GM18873 (cell line): ENCODE data around the gene ARMH4.
"Not testable (repeated sequence)": the region's sequence is repeated elsewhere in the genome, so short reads cannot be mapped to it uniquely, and the experiment has no call there.

ENCODE experiments used
- ATAC-seq: cut with Tn5 transposase; IDR thresholded peaks from one replicate; pipeline ENCODE4 v1.9.1; 2021; ENCODE audit warnings: mild to moderate bottlenecking, moderate library complexity, moderate number of reproducible peaks; ENCODE audit not compliant: unreplicated experiment, low FRiP score

Gene ARMH4

GRCh38 chr14:58146399-58146798 is 5.6 kb downstream of the ARMH4 start:
- no peak for ATAC-seq

GRCh38 chr14:58145936-58146335 is 6.1 kb downstream of the ARMH4 start:
- ATAC-seq: no peak

GRCh38 chr14:58143106-58143505 is 8.9 kb downstream of the ARMH4 start:
- no peak for ATAC-seq

- ATAC-seq: no peak
These were observed 10.1 kb downstream of the ARMH4 start for GRCh38 chr14:58141893-58142292.

GRCh38 chr14:58138714-58139482 is 13.1 kb downstream of the ARMH4 start:
- ATAC-seq: no peak

- ATAC-seq: no peak
These were observed 13.8 kb downstream of the ARMH4 start for GRCh38 chr14:58138031-58138713.

- ATAC-seq: no peak
These were observed 18.3 kb downstream of the ARMH4 start for GRCh38 chr14:58133739-58134138.

- no peak for ATAC-seq
These were observed 20.6 kb downstream of the ARMH4 start for GRCh38 chr14:58131386-58131785.

GRCh38 chr14:58130116-58130782 is 21.8 kb downstream of the ARMH4 start:
- ATAC-seq: no peak

- no peak for ATAC-seq
These were observed 22.8 kb downstream of the ARMH4 start for GRCh38 chr14:58129208-58129607.

- ATAC-seq: no peak
These were observed 23.6 kb downstream of the ARMH4 start for GRCh38 chr14:58128416-58128815.

- ATAC-seq: not testable (repeated sequence)
These were observed 29.5 kb downstream of the ARMH4 start for GRCh38 chr14:58122546-58122945.

- ATAC-seq: no peak
These were observed 30.4 kb downstream of the ARMH4 start for GRCh38 chr14:58121530-58122186.

GRCh38 chr14:58119381-58119780 is 32.6 kb downstream of the ARMH4 start:
- ATAC-seq: no peak

GRCh38 chr14:58118097-58118815 is 33.8 kb downstream of the ARMH4 start:
- no peak for ATAC-seq

GRCh38 chr14:58109744-58110143 is 42.3 kb downstream of the ARMH4 start:
- ATAC-seq: no peak

- ATAC-seq: no peak
These were observed 43.3 kb downstream of the ARMH4 start for GRCh38 chr14:58108717-58109116.

- no peak for ATAC-seq
These were observed 44.0 kb downstream of the ARMH4 start for GRCh38 chr14:58107947-58108552.

- ATAC-seq: no peak
These were observed 45.0 kb downstream of the ARMH4 start for GRCh38 chr14:58107041-58107440.

GRCh38 chr14:58106446-58106845 is 45.6 kb downstream of the ARMH4 start:
- no peak for ATAC-seq
